Neural cell (in vitro differentiated cells): ENCODE data around the gene AXIN1.

Source experiments
- CTCF ChIP-seq: fragments of 450-650 bp; IDR thresholded peaks from 2 replicates; pipeline ENCODE4 v1.5.1; 2014; ENCODE audit warnings: antibody characterized with exemption, mild to moderate bottlenecking, moderate library complexity; ENCODE audit not compliant: poor library complexity, severe bottlenecking
- EP300 ChIP-seq: fragments of 450-650 bp; conservative IDR thresholded peaks from 2 replicates; pipeline ENCODE4 v1.6.1; 2014; ENCODE audit warnings: antibody characterized with exemption, mild to moderate bottlenecking, moderate library complexity; ENCODE audit not compliant: poor library complexity, severe bottlenecking
- POLR2AphosphoS5 ChIP-seq: IDR thresholded peaks from 2 replicates; pipeline ENCODE4 v1.6.1; 2012
- TAF1 ChIP-seq: IDR thresholded peaks from 2 replicates; pipeline ENCODE4 v1.6.1; 2012; ENCODE audit warnings: low read depth

- TF ChIP-seq CTCF: no peak
- no peak for TF ChIP-seq POLR2AphosphoS5
- no peak for TF ChIP-seq TAF1
- no peak for TF ChIP-seq EP300
These were observed 32.3 kb downstream of the AXIN1 start for GRCh38 chr16:320206-320605.
